ENCODE results near the gene PRKCA. TPM values are rescaled to one million over a fixed set of nuclear protein-coding genes. Genes with fewer than 3 reads are reported as not detected.

PRKCA gene
- total RNA-seq, 2 donors from 2014 or later = 8.3 to 26.5 TPM

GRCh38 chr17:66810951-66811682, 508.7 kb downstream of the PRKCA start:
- no peaks in the 10 kb centered on the region for H3K36me3 ChIP-seq
- H3K27me3 ChIP-seq (replicated peaks; ENCODE audit: insufficient read depth) = no peaks in the 10 kb centered on the region
- H3K9me3 ChIP-seq = no peaks in the 10 kb centered on the region
- no peak overlapping the region for H3K27ac ChIP-seq
- 83% methylated on average over 12 of the region's 12 CpGs for WGBS
- no peak overlapping the region for H3K4me3 ChIP-seq
- TF ChIP-seq POLR2AphosphoS5 (IDR thresholded peaks at IDR 0.05) (no peak), CTCF (IDR thresholded peaks at IDR 0.05) (no peak), POLR2A (IDR thresholded peaks at IDR 0.05) (no peak)
- DNase-seq (ENCODE audit: low spot score) = no peak
- H3K4me1 ChIP-seq (replicated peaks) = no peaks in the 10 kb centered on the region
- intact Hi-C loops (cut with DNase I) = no loop called here

- TF ChIP-seq CTCF (IDR thresholded peaks at IDR 0.05) = no peak
- TF ChIP-seq POLR2A (IDR thresholded peaks at IDR 0.05) = no peak
- no peak for TF ChIP-seq POLR2AphosphoS5 (IDR thresholded peaks at IDR 0.05)
- H3K27me3 ChIP-seq (replicated peaks; ENCODE audit: insufficient read depth) = no peaks in the 10 kb centered on the region
- H3K27ac ChIP-seq = no peak overlapping the region
- intact Hi-C loops (cut with DNase I) = no loop called here
- no peak for DNase-seq (ENCODE audit: low spot score)
- H3K4me1 ChIP-seq (replicated peaks) = no peaks in the 10 kb centered on the region
- H3K4me3 ChIP-seq = no peak overlapping the region
- 75% methylated on average over 9 of the region's 9 CpGs for WGBS
- no peaks in the 10 kb centered on the region for H3K9me3 ChIP-seq
- no peaks in the 10 kb centered on the region for H3K36me3 ChIP-seq
Observed at GRCh38 chr17:66811683-66812054, 509.3 kb downstream of the PRKCA start.

GRCh38 chr17:66812571-66812970, 510.2 kb downstream of the PRKCA start:
- Histone ChIP-seq H3K4me3 (no peak overlapping the region), H3K27ac (no peak overlapping the region), H3K27me3 (replicated peaks; ENCODE audit: insufficient read depth) (no peaks in the 10 kb centered on the region), H3K9me3 (no peaks in the 10 kb centered on the region), H3K4me1 (replicated peaks) (no peaks in the 10 kb centered on the region), H3K36me3 (no peaks in the 10 kb centered on the region)
- DNase-seq (ENCODE audit: low spot score) = no peak
- intact Hi-C loops (cut with DNase I) = no loop called here
- 90% methylated on average over 5 of the region's 5 CpGs for WGBS
- TF ChIP-seq CTCF (IDR thresholded peaks at IDR 0.05) = no peak
- TF ChIP-seq POLR2A (IDR thresholded peaks at IDR 0.05) = no peak
- no peak for TF ChIP-seq POLR2AphosphoS5 (IDR thresholded peaks at IDR 0.05)

GRCh38 chr17:66813296-66813695, 510.9 kb downstream of the PRKCA start:
- Histone ChIP-seq H3K36me3 (no peaks in the 10 kb centered on the region), H3K27me3 (replicated peaks; ENCODE audit: insufficient read depth) (no peaks in the 10 kb centered on the region), H3K27ac (no peak overlapping the region), H3K4me1 (replicated peaks) (no peaks in the 10 kb centered on the region), H3K4me3 (no peak overlapping the region), H3K9me3 (no peaks in the 10 kb centered on the region)
- WGBS = 54% methylated on average over 2 of the region's 2 CpGs
- TF ChIP-seq POLR2AphosphoS5 (IDR thresholded peaks at IDR 0.05) (no peak), CTCF (IDR thresholded peaks at IDR 0.05) (no peak), POLR2A (IDR thresholded peaks at IDR 0.05) (no peak)
- no peak for DNase-seq (ENCODE audit: low spot score)
- intact Hi-C loops (cut with DNase I) = no loop called here

- no peaks in the 10 kb centered on the region for H3K27me3 ChIP-seq (replicated peaks; ENCODE audit: insufficient read depth)
- no peaks in the 10 kb centered on the region for H3K9me3 ChIP-seq
- WGBS = 90% methylated on average over 6 of the region's 6 CpGs
- no peak for TF ChIP-seq CTCF (IDR thresholded peaks at IDR 0.05)
- TF ChIP-seq POLR2A (IDR thresholded peaks at IDR 0.05) = no peak
- no peak for TF ChIP-seq POLR2AphosphoS5 (IDR thresholded peaks at IDR 0.05)
- no peak for DNase-seq (ENCODE audit: low spot score)
- no peak overlapping the region for H3K4me3 ChIP-seq
- H3K36me3 ChIP-seq = no peaks in the 10 kb centered on the region
- intact Hi-C loops (cut with DNase I) = no loop called here
- H3K4me1 ChIP-seq (replicated peaks) = no peaks in the 10 kb centered on the region
- H3K27ac ChIP-seq = no peak overlapping the region
Observed at GRCh38 chr17:66814026-66814425, 511.6 kb downstream of the PRKCA start.

Data from prostate gland (tissue), 2 donors.